Vagina (tissue), 2 donors: ENCODE results near the gene TPP1. TPM values are rescaled to one million over a fixed set of nuclear protein-coding genes. Genes with fewer than 3 reads are reported as not detected.
A peak's percentile ranks its signal among the peaks of the same experiment; 100 is the strongest.

Source experiments
- DNase-seq, 2 donors: peaks; one replicate each; pipeline ENCODE4 v3.0.0-alpha.2; 2017; ENCODE audit errors: extremely low spot score in 2 of 2
- H3K27ac ChIP-seq: fragments of 200-600 bp; sonication (generic); one replicate; pipeline ENCODE4 v1.5.1; 2019
- H3K27me3 ChIP-seq: fragments of 200-600 bp; sonication (generic); one replicate; pipeline ENCODE4 v1.5.1; 2019
- H3K36me3 ChIP-seq, 2 donors: fragments of 200-600 bp; sonication (generic); one replicate each; pipeline ENCODE4 v1.5.1; 2017 to 2019
- H3K4me1 ChIP-seq: fragments of 200-600 bp; sonication (generic); one replicate; pipeline ENCODE4 v1.5.1; 2019
- H3K4me3 ChIP-seq, 2 donors: fragments of 200-600 bp; sonication (generic); 1 replicate in 1 of 2; 2 replicates in 1 of 2; pipeline ENCODE4 v1.5.1; 2016 to 2019
- H3K9me3 ChIP-seq: fragments of 200-600 bp; sonication (generic); one replicate; pipeline ENCODE4 v1.5.1; 2019
- POLR2A ChIP-seq, 2 donors: fragments of 450-650 bp; IDR thresholded peaks; one replicate each; pipeline ENCODE4 v1.6.1; 2017; ENCODE audit warnings: antibody characterized with exemption in 2 of 2, mild to moderate bottlenecking in 2 of 2, moderate library complexity in 2 of 2
- POLR2AphosphoS5 ChIP-seq, 2 donors: sonication (generic); formaldehyde crosslinking; IDR thresholded peaks; one replicate each; pipeline ENCODE4 v1.9.0; 2017; ENCODE audit warnings: antibody characterized with exemption in 2 of 2, mild to moderate bottlenecking in 2 of 2, low read depth in 1 of 2; ENCODE audit not compliant: insufficient read depth in 1 of 2
- intact Hi-C: fragments of 100-400 bp; cut with DNase I; formaldehyde crosslinking; loops from one replicate; pipeline ENCODE4 v1.15.1; 2023
- total RNA-seq: library from RNA; depleted of rRNA; stranded (reverse); fragments of >200 nt; gene quantifications from one replicate; pipeline ENCODE4 v1.2.3, GENCODE V29; 2016
- TF ChIP-seq, protein P1 (sequence below), 3 experiments: fragments of 450-650 bp in 2 of 3; fragments of 200-600 bp in 1 of 3; sonication (generic) in 1 of 3; IDR thresholded peaks; one replicate each; pipeline ENCODE4 v1.5.1; 2017 to 2019; ENCODE audit warnings: antibody characterized with exemption in 3 of 3, mild to moderate bottlenecking in 2 of 3, moderate library complexity in 2 of 3

The TPP1 gene
- total RNA-seq, 1 donor from 2014 or later = 77.3 TPM

DNA sequence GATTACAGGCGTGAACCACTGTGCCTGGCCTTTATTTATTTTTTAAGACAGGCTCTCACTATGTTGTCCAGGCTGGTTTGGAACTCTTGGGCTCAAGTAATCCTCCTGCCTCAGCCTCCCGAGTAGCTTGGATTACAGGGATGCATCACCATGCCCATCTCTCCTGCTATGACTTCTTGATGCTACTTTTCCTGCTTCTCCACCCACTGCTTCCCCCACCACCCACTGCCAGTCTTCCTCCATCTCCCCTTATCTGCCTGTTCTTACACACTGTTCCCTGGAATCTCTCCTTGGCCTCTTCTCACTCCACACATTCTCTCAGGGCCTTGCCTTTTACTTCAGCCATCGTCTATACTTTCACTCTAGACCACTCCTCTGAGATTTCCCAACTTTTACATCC, 17.3 kb upstream of the TPP1 start:
- Histone ChIP-seq H3K27ac (peak overlapping the region; percentile 15), H3K27me3 (no peaks in the 10 kb centered on the region), H3K36me3 (peaks cover 0 to 37% of the 10 kb centered on the region in 2 donors), H3K4me3 (no peak overlapping the region), H3K9me3 (no peaks in the 10 kb centered on the region), H3K4me1 (peaks cover 46% of the 10 kb centered on the region)
- DNase-seq = no peak
- intact Hi-C loops = loop anchor here (5.0 kb wide), 1 partner anchor 1449 kb away; no protein-coding TSS in a partner anchor
- TF ChIP-seq, protein P1, sequence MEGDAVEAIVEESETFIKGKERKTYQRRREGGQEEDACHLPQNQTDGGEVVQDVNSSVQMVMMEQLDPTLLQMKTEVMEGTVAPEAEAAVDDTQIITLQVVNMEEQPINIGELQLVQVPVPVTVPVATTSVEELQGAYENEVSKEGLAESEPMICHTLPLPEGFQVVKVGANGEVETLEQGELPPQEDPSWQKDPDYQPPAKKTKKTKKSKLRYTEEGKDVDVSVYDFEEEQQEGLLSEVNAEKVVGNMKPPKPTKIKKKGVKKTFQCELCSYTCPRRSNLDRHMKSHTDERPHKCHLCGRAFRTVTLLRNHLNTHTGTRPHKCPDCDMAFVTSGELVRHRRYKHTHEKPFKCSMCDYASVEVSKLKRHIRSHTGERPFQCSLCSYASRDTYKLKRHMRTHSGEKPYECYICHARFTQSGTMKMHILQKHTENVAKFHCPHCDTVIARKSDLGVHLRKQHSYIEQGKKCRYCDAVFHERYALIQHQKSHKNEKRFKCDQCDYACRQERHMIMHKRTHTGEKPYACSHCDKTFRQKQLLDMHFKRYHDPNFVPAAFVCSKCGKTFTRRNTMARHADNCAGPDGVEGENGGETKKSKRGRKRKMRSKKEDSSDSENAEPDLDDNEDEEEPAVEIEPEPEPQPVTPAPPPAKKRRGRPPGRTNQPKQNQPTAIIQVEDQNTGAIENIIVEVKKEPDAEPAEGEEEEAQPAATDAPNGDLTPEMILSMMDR (IDR thresholded peaks at IDR 0.05) = no peak
- TF ChIP-seq POLR2A (IDR thresholded peaks at IDR 0.05) (no peak), POLR2AphosphoS5 (IDR thresholded peaks at IDR 0.05; ENCODE audit: insufficient read depth in 1 of 2, low read depth in 1 of 2) (no peak)

DNA sequence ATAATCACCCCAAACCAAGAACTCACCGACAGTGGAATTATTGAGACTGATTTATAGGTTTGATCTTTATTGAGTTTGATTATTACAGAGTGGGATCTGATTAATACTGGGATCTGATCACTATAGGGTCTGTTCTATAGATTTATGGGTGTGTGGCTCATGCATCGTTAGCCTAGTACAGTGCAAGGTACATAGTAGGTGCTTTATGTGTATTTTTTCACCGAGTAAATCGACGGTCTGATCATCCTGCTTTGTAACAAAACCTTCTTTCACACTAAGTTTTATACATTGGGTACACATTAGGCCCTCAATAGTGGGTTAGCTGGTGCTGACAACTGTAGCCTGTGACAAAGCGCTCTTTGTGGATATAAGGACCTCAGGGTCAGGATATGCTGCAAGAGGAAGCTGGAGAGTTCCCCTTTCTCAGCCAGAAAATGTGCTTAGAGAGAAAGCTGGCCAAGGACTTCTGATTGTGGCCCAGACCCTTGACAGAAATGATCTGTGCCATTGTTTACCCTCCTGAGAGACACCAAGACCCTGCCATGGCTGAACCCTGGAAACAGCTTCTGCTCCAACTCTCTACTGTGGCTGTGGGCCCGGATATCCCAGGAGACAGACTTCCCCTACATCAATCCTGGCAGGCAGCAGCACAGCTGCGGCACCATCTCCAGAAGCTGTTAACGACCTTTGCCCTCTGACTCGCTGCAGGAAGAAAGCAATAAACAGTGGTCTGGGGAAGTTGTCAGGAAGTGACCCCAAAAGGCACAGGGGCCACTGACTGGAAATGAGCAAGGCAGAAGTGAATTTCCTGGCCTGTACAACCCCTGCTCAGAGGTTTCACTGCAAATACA, 16.1 kb upstream of the TPP1 start:
- no peak overlapping the region for H3K4me3 ChIP-seq
- H3K27me3 ChIP-seq = no peaks in the 10 kb centered on the region
- H3K36me3 ChIP-seq = peaks cover 0 to 31% of the 10 kb centered on the region in 2 donors
- peaks cover 46% of the 10 kb centered on the region for H3K4me1 ChIP-seq
- TF ChIP-seq POLR2A (IDR thresholded peaks at IDR 0.05) (no peak), POLR2AphosphoS5 (IDR thresholded peaks at IDR 0.05; ENCODE audit: insufficient read depth in 1 of 2, low read depth in 1 of 2) (peak; percentile 50 to 52)
- TF ChIP-seq, protein P1 (IDR thresholded peaks at IDR 0.05) = no peak
- intact Hi-C loops = loop anchor here (5.0 kb wide), 1 partner anchor 1448 kb away; no protein-coding TSS in a partner anchor
- no peak for DNase-seq
- peak overlapping the region; percentile 50 for H3K27ac ChIP-seq
- no peaks in the 10 kb centered on the region for H3K9me3 ChIP-seq

DNA sequence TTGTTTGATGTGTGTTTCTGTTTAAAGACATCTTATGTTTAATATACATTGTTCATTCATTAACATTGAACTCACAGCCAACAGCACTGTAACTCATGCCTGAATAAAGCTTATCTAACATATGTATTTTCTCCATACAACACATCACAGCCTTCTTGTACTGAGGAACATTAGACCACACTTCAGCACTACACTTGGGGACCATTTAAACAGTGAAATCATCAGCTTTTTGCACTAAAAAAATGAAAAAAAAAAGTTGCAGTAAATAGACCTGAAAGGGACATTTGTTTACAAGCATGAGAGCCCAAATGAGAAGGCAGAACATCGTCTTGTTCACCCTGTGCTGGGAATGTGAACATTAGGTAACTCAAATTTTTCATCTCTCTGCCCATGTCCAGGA, 15.3 kb upstream of the TPP1 start:
- Histone ChIP-seq H3K4me3 (no peak overlapping the region), H3K27ac (no peak overlapping the region), H3K36me3 (peaks cover 0 to 29% of the 10 kb centered on the region in 2 donors), H3K9me3 (no peaks in the 10 kb centered on the region), H3K27me3 (no peaks in the 10 kb centered on the region), H3K4me1 (peaks cover 43% of the 10 kb centered on the region)
- TF ChIP-seq POLR2A (IDR thresholded peaks at IDR 0.05) = no peak
- no peak for TF ChIP-seq POLR2AphosphoS5 (IDR thresholded peaks at IDR 0.05; ENCODE audit: insufficient read depth in 1 of 2, low read depth in 1 of 2)
- TF ChIP-seq, protein P1 (IDR thresholded peaks at IDR 0.05) = no peak
- intact Hi-C loops = no loop called here
- no peak for DNase-seq

DNA sequence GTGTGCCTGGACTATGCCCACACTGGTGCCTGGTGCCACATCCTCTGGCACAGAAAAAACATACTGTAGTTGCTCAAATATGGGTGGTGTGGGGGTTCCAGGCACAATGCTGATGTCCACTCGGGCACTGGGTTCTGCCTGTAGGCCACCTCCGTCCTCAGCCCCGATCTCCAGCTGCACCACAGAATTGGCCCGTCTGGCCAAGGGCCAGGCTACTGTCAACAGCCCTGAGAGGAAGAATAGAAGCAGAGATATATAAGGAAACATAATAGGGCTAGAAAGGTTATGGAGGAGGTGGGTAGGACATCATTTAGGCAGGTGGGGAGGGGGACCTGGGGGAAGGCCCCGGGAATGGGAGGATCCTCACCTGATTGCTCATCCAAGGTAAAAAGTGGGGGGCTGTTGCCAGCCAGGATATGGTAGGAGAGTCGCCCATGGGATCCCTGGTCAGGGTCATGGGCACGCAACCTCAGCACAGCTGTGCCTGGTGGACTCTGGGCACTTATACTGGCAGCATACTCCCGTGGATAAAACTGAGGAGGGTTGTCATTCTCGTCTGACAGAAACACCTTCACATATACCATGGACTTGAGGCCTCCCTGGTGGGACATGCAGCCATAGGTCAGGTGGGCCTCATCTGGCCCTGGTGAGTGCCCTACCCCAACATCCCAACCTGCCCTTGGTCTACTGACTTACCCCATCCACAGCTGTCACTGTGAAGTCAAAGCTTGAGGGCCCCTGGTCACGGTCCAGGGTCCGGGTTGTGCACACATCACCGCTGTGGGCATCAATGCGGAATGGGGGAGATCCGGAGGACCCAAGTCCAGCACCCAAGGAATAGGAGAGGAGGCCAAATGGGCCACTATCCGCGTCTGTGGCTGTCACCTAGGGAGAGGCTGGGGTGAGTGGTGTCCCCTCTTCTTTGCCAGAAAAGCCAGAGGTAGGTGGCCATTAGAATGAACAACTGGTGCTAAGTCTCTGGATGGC, 14.5 kb upstream of the TPP1 start:
- DNase-seq = no peak
- no peaks in the 10 kb centered on the region for H3K9me3 ChIP-seq
- peaks cover 36% of the 10 kb centered on the region for H3K4me1 ChIP-seq
- no peak overlapping the region for H3K4me3 ChIP-seq
- intact Hi-C loops = no loop called here
- no peaks in the 10 kb centered on the region for H3K27me3 ChIP-seq
- H3K36me3 ChIP-seq = peaks cover 0 to 33% of the 10 kb centered on the region in 2 donors
- TF ChIP-seq, protein P1 (IDR thresholded peaks at IDR 0.05) = no peak
- TF ChIP-seq POLR2AphosphoS5 (IDR thresholded peaks at IDR 0.05; ENCODE audit: insufficient read depth in 1 of 2, low read depth in 1 of 2) (no peak), POLR2A (IDR thresholded peaks at IDR 0.05) (no peak)
- peak overlapping the region; percentile 28 for H3K27ac ChIP-seq
